GM18858 (cell line): ENCODE results near the gene PDZRN4.
A peak's percentile ranks its signal among the peaks of the same experiment; 100 is the strongest.
"Not testable (repeated sequence)": the region's sequence is repeated elsewhere in the genome, so short reads cannot be mapped to it uniquely, and the experiment has no call there.

Experiments
- ATAC-seq: cut with Tn5 transposase; IDR thresholded peaks from one replicate; pipeline ENCODE4 v1.9.1; 2021; ENCODE audit not compliant: unreplicated experiment

PDZRN4 gene

GRCh38 chr12:41280341-41281095 lies 92.4 kb downstream of the PDZRN4 start:
- ATAC-seq = not testable (repeated sequence)

DNA sequence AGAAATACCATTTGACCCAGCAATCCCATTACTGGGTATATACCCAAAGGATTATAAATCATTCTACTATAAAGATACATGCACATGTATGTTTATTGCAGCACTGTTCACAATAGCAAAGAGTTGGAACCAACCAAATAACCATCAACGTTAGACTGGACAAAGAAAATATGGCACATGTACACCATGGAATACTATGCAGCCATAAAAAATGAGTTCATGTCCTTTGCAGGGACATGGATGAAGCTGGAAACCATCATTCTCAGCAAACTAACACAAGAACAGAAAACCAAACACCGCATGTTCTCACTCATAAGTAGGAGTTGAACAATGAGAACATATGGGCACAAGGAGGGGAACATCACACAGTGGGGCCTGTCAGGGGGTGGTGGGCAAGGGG lies 97.3 kb downstream of the PDZRN4 start:
- ATAC-seq = not testable (repeated sequence)

DNA sequence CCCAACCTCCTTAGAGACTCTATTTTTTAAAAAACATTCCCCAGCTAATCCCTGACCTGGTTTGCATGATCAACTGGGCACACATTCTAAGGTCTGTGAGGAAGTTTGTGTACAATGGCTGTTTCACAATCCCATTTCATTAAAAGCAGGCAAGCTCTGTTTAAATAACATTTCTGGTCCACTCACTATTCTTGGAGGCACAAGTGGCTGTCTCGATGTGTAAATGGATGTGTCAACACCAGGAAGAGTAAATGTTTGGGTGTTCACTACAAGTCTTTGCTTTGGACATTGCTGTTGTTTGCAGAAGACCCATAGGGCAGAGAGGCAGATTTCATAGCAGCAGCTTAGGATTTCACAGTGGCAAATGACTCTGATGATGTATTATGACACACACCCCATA lies 98.3 kb downstream of the PDZRN4 start:
- no peak for ATAC-seq

GRCh38 chr12:41287500-41288141 lies 99.5 kb downstream of the PDZRN4 start:
- ATAC-seq = no peak

DNA sequence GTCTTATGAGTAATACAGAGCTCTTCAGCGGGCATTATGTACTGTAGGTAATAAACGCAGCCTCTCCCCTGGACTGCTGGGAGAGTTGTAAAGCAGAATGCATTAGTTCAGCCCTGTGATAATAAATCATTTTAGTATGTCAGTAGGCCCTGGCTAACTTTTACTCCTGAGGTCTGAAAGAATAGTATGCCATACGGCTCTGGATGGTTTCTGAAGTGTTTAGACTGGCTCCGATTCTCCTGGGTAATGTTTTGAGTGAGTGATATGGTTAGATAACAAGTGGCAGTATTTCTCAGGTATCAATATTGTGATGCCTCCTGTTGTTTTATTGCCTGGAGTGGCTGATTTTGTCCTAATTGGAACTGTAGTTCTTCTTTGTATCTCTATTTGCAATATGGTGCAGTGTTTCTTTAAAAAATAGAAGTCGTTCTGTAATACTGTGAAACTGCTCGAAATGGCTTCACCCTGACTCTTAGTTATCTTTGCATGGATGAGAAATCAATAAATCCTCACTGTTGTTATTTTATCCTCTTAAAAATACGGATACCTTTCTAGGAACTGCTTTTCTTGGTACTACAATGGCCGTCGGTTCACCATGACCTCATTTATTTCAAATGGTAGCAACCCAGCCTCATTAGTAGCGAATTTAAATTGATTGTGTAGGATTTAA lies 100.2 kb downstream of the PDZRN4 start:
- ATAC-seq = no peak

DNA sequence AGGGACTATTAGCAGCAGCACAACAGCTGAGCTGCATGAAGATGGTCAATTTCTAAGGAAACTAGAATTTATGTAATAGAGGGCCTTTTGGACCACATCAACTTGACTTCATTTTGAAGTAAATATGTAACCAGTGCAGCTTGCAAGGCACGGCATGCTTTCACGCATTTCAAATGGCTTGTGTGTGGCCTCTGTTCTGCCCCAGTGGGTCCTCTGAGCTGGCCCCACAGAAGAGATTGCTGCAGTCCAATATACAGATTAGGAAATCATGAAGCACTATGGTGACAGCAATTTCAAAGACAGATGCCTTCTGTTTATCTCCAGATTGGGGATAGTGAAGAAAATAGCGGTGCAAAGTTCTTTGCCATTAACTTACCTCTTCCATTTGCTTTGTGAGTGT lies 101.4 kb downstream of the PDZRN4 start:
- ATAC-seq = no peak

- ATAC-seq = no peak
These were observed 104.9 kb downstream of the PDZRN4 start for GRCh38 chr12:41293011-41293410.

- ATAC-seq = no peak
These were observed 105.3 kb downstream of the PDZRN4 start for GRCh38 chr12:41293461-41293860.

DNA sequence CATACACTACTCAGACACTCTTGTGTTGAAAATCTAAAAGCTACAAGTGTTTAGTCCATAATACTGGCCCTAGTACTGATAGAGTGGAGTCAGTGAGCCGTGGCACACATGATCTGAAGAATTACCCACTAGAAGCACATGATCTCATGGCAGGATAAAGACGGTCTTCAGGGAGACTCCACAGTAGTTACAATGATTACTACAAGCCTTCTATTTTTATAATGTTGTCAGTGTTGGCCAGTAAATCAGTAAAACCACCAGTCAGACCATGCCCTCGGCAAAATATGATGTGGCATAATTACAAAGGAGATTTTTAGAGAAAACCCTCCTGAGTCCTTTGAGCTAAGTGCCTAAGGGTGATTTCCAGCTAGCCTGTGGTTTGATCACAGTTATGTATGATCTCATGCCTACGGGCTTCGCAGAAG lies 114.9 kb downstream of the PDZRN4 start:
- peak; percentile 35 for ATAC-seq

DNA sequence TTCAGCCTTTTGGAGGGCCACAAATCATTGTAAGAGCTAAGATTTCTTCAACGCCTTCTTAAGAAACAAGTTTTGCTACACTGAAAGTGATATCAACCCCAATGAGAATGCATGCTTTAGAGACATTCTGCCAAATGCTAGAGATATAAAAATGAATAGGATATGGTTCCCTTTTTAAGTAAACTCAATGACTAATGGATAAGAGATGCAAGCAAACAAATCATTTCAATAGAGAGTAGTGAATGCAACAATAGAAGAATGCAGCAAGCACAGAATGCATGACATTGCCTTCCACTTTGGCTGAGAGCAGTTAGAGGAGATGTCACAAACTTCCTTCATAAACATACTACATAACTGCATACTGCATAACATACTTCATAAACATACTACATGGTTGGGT lies 116.4 kb downstream of the PDZRN4 start:
- ATAC-seq = no peak

DNA sequence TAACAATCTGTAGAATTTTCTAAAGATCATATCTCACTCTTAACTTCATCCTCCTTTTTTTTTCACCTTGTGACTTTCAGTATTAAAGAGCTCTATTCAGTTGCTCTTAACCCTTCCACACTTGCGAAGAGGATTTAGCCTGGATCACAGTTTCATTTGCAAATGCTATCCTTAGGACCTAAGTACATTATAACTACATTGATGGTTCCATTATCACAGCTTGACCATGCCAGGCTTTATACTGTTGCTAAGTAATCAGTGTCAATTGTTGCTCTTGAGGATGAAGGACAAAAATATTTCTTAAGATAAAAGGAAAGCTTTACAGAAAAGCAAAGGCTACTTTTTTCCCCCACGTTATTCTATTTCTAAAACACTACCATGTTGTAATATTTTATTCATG lies 122.2 kb downstream of the PDZRN4 start:
- ATAC-seq = no peak

DNA sequence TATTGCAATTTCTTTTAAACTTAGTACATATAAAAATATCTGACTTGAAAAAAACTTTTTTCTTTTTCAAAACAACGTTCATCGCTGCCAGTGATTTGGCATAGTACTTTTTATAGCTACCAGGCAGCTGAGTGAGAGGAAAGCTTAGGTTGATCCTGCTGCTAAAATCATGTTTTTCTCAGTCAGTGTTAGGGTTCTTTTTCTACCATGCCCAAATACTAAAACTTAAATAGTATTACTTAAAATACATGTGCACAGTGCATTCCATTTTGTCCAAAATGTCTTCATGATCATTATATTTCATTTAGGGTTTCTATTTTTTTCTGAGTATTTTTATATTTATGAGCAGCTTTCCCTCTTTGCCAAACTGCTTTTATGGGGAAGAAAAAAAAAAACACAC lies 123.8 kb downstream of the PDZRN4 start:
- ATAC-seq = no peak

DNA sequence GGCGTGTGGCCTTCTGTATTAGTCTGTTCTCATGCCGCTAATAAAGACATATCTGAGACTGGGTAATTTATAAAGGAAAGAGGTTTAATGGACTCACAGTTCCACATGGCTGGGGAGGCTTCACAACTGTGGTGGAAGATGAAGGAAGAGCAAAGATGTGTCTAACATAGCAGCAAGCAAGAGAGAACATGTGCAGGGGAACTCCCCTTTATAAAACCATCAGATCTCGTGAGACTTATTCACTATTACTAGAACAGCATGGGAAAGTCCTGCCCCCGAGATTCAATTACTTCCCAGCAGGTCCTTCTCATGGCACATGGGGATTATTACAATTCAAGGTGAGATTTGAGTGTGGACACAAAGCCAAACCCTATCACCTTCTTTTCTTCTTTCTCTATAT lies 124.3 kb downstream of the PDZRN4 start:
- ATAC-seq = not testable (repeated sequence)

GRCh38 chr12:41325336-41325735 lies 137.2 kb downstream of the PDZRN4 start:
- no peak for ATAC-seq

DNA sequence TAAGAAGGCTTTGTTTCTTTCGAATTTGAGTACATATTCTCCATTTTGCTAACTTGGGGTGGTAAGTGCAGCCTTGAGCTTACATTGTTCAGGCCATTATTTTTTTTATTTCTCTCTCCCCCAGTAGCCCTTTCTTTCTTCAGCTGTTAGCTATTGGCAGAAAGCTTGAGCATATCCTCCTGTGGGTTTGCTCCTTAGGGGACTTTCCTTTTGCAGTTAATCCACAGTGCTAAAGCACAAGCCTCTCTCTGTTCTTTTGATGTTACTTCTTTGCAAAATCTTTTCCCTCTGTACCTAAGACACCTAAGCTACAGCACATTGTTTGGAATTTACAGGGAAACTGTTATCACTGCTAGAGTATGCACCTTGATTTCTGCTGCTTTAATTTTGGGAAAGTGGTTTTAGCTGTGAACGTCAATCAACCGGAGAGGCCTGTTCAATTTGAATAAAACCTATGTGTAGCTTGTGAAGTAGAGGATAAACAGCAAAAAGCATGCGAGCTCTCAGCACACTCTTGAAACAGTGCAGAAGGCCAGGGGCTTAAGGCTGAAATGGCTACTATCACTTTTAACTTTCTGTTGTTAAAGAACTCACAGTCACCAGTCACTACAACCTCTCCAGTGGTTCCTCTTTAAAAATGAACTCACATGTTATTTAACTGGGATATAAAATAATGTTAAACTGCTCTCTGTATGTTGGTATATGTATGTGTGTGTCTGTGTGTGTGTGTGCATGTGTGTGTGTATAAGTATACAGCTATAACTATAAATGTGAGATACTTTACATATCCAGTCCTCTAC lies 139.2 kb downstream of the PDZRN4 start:
- ATAC-seq = no peak

GRCh38 chr12:41333974-41334373 lies 145.9 kb downstream of the PDZRN4 start:
- no peak for ATAC-seq

GRCh38 chr12:41334390-41334789 lies 146.3 kb downstream of the PDZRN4 start:
- ATAC-seq = no peak

GRCh38 chr12:41336041-41336549 lies 148.0 kb downstream of the PDZRN4 start:
- ATAC-seq = no peak

DNA sequence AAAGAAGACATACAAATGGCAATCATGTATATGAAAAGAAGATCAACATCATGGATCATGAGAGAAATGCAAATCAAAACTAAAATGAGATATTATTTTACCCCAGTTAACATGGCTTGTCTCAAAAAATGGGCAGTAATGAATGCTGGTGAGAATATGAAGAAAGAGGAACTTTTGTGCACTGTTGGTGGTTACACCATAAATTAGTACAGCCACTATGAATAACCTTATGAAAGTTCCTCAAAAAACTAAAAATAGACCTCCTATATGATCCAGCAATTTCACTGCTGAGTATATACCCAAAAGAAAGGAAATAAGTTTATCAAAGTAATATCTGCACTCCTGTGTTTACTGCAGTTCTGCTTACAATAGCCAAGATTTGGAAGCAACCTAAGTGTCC lies 151.7 kb downstream of the PDZRN4 start:
- ATAC-seq = no peak

DNA sequence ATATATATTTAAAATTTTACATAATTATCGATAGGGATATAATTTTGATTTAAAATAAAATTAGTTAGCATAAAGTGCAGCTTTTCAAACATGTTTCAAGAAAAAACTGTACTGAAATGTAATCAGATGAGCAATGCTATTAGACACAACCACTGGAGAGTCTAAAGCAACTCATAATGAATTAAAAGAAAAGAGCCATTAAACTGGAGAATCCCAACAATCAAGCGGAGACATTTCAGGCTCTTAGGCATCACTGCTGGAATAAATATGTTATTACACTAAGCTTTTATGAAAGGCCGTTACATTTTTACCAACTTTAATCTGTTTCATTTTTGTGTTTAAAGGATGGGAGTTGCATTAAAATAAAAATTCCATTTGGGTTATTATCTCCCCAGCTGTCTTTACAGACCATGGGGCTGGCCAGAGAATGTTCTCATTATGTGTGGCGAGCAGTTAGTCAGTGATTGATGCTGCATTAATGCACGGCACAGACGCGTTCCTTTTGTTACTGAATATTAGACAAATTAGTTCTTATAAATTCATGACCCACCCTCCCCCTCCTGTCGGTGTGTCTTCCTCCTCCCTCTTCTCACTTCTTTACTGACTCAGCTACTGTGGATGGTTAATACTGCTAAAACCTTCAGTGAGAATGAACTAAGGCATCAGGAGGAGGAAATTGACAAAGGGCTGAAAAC lies 156.8 kb downstream of the PDZRN4 start:
- no peak for ATAC-seq

- ATAC-seq = no peak
These were observed 160.1 kb downstream of the PDZRN4 start for GRCh38 chr12:41348198-41348597.
